ENCODE measurements around the gene UHRF1. TPM values are rescaled to one million over a fixed set of nuclear protein-coding genes. Genes with fewer than 3 reads are reported as not detected.

The UHRF1 gene
- polyA plus RNA-seq, 3 donors from 2014 or later: 0.91 to 5.1 TPM; not detected in 1

- peaks cover 13 to 22% of the 10 kb centered on the region in 2 donors for H3K4me1 Mint-ChIP-seq
- H3K27ac Mint-ChIP-seq: peak overlapping the region in 1 of 6 donors; percentile 55
- no peak overlapping the region for H3K4me3 Mint-ChIP-seq
- H3K9me3 Mint-ChIP-seq: no peaks in the 10 kb centered on the region
- peaks cover 3 to 10% (median 9%) of the 10 kb centered on the region in 3 donors for H3K27me3 Mint-ChIP-seq (ENCODE audit: low read depth in 3 of 3)
- no peaks in the 10 kb centered on the region for H3K36me3 Mint-ChIP-seq
- DNase-seq: no peak
Measured at GRCh38 chr19:4965061-4965460, 55.8 kb downstream of the UHRF1 start.

GRCh38 chr19:4966591-4966990, 57.3 kb downstream of the UHRF1 start:
- Mint-ChIP-seq H3K36me3 (no peaks in the 10 kb centered on the region), H3K27me3 (ENCODE audit: low read depth in 3 of 3) (peaks cover 5 to 12% (median 10%) of the 10 kb centered on the region in 3 donors), H3K9me3 (no peaks in the 10 kb centered on the region), H3K4me3 (no peak overlapping the region), H3K4me1 (peaks cover 29 to 37% of the 10 kb centered on the region in 2 donors), H3K27ac (no peak overlapping the region)
- DNase-seq: no peak

- Mint-ChIP-seq H3K9me3 (no peaks in the 10 kb centered on the region), H3K4me3 (peak overlapping the region; percentile 83 to 91 (median 86)), H3K27me3 (ENCODE audit: low read depth in 3 of 3) (peaks cover 5 to 12% (median 11%) of the 10 kb centered on the region in 3 donors), H3K36me3 (no peaks in the 10 kb centered on the region), H3K27ac (peak overlapping the region; percentile 84 to 98 (median 94)), H3K4me1 (peaks cover 38 to 48% of the 10 kb centered on the region in 2 donors)
- DNase-seq: no peak
Measured at GRCh38 chr19:4967738-4968461, 58.6 kb downstream of the UHRF1 start.

- Mint-ChIP-seq H3K27me3 (ENCODE audit: low read depth in 3 of 3) (peaks cover 5 to 13% (median 12%) of the 10 kb centered on the region in 3 donors), H3K36me3 (no peaks in the 10 kb centered on the region), H3K4me1 (peaks cover 40 to 55% of the 10 kb centered on the region in 2 donors), H3K27ac (peak within 1 kb of the TSS; percentile 85 to 98 (median 94)), H3K4me3 (peak within 1 kb of the TSS; percentile 84 to 92 (median 91)), H3K9me3 (no peaks in the 10 kb centered on the region)
- peak; percentile 100 for DNase-seq
Measured at GRCh38 chr19:4968462-4969291, 59.4 kb downstream of the UHRF1 start, which contains the start of gene KDM4B. Gene KDM4B (plus strand): TSS chr19:4969113. CDS start chr19:5032891, 63,778 bp downstream.

- Mint-ChIP-seq H3K36me3 (no peaks in the 10 kb centered on the region), H3K27ac (peak overlapping the region in 5 of 6 donors; percentile 79 to 92 (median 87)), H3K27me3 (ENCODE audit: low read depth in 3 of 3) (peaks cover 5 to 13% (median 12%) of the 10 kb centered on the region in 3 donors), H3K9me3 (no peaks in the 10 kb centered on the region), H3K4me3 (peak overlapping the region; percentile 84 to 92 (median 90)), H3K4me1 (peaks cover 40 to 55% of the 10 kb centered on the region in 2 donors)
- DNase-seq: no peak
Measured at GRCh38 chr19:4969292-4969771, 60.0 kb downstream of the UHRF1 start.

GRCh38 chr19:4969772-4970531, 60.7 kb downstream of the UHRF1 start:
- Mint-ChIP-seq H3K27ac (peak overlapping the region; percentile 79 to 92 (median 86)), H3K9me3 (no peaks in the 10 kb centered on the region), H3K4me1 (peaks cover 42 to 59% of the 10 kb centered on the region in 2 donors), H3K27me3 (ENCODE audit: low read depth in 3 of 3) (peaks cover 5 to 13% (median 12%) of the 10 kb centered on the region in 3 donors), H3K36me3 (no peaks in the 10 kb centered on the region), H3K4me3 (peak overlapping the region; percentile 84 to 92 (median 90))
- peak in 1 of 3 donors; percentile 15 for DNase-seq

GRCh38 chr19:4970558-4971423, 61.5 kb downstream of the UHRF1 start:
- H3K4me1 Mint-ChIP-seq: peaks cover 44 to 64% of the 10 kb centered on the region in 2 donors
- peaks cover 5 to 13% (median 12%) of the 10 kb centered on the region in 3 donors for H3K27me3 Mint-ChIP-seq (ENCODE audit: low read depth in 3 of 3)
- peak overlapping the region; percentile 84 to 92 (median 90) for H3K4me3 Mint-ChIP-seq
- H3K36me3 Mint-ChIP-seq: no peaks in the 10 kb centered on the region
- DNase-seq: peak in 1 of 3 donors; percentile 14
- H3K27ac Mint-ChIP-seq: peak overlapping the region; percentile 79 to 92 (median 86)
- H3K9me3 Mint-ChIP-seq: no peaks in the 10 kb centered on the region

GRCh38 chr19:4971424-4971793, 62.1 kb downstream of the UHRF1 start:
- Mint-ChIP-seq H3K4me1 (peaks cover 49 to 69% of the 10 kb centered on the region in 2 donors), H3K4me3 (peak overlapping the region; percentile 84 to 92 (median 90)), H3K27ac (peak overlapping the region in 4 of 6 donors; percentile 3 to 85 (median 72)), H3K36me3 (no peaks in the 10 kb centered on the region), H3K27me3 (ENCODE audit: low read depth in 3 of 3) (peaks cover 5 to 13% (median 12%) of the 10 kb centered on the region in 3 donors), H3K9me3 (no peaks in the 10 kb centered on the region)
- no peak for DNase-seq

GRCh38 chr19:4971816-4972495, 62.7 kb downstream of the UHRF1 start:
- H3K4me1 Mint-ChIP-seq: peaks cover 54 to 74% of the 10 kb centered on the region in 2 donors
- peak overlapping the region in 2 of 5 donors; percentile 39 to 49 for H3K4me3 Mint-ChIP-seq
- no peaks in the 10 kb centered on the region for H3K9me3 Mint-ChIP-seq
- no peaks in the 10 kb centered on the region for H3K36me3 Mint-ChIP-seq
- H3K27ac Mint-ChIP-seq: peak overlapping the region in 2 of 6 donors; percentile 39 to 85
- H3K27me3 Mint-ChIP-seq (ENCODE audit: low read depth in 3 of 3): peaks cover 5 to 13% (median 12%) of the 10 kb centered on the region in 3 donors
- no peak for DNase-seq

- H3K4me1 Mint-ChIP-seq: peaks cover 59 to 71% of the 10 kb centered on the region in 2 donors
- H3K27ac Mint-ChIP-seq: peak overlapping the region in 3 of 6 donors; percentile 34 to 77 (median 45)
- H3K36me3 Mint-ChIP-seq: no peaks in the 10 kb centered on the region
- H3K4me3 Mint-ChIP-seq: no peak overlapping the region
- no peak for DNase-seq
- H3K9me3 Mint-ChIP-seq: no peaks in the 10 kb centered on the region
- peaks cover 5 to 13% (median 12%) of the 10 kb centered on the region in 3 donors for H3K27me3 Mint-ChIP-seq (ENCODE audit: low read depth in 3 of 3)
Measured at GRCh38 chr19:4972509-4973230, 63.4 kb downstream of the UHRF1 start.

GRCh38 chr19:4974880-4975469, 65.7 kb downstream of the UHRF1 start:
- no peaks in the 10 kb centered on the region for H3K9me3 Mint-ChIP-seq
- no peaks in the 10 kb centered on the region for H3K36me3 Mint-ChIP-seq
- no peak for DNase-seq
- H3K4me1 Mint-ChIP-seq: peaks cover 58 to 63% of the 10 kb centered on the region in 2 donors
- peak overlapping the region in 2 of 5 donors; percentile 10 to 45 for H3K4me3 Mint-ChIP-seq
- peaks cover 2 to 4% (median 2%) of the 10 kb centered on the region in 3 donors for H3K27me3 Mint-ChIP-seq (ENCODE audit: low read depth in 3 of 3)
- H3K27ac Mint-ChIP-seq: peak overlapping the region; percentile 5 to 92 (median 71)
